GM23338 (cell line): Measurements from ENCODE around the gene KRTAP5-10. TPM values are rescaled to one million over a fixed set of nuclear protein-coding genes. Genes with fewer than 3 reads are reported as not detected.

Experiments
- ATAC-seq: fragments of 200-7000 bp; cut with Tn5 transposase; 3 replicates; pipeline ENCODE4 v1.9.1; 2020
- DNase-seq: peaks from one replicate; pipeline ENCODE4 v3.0.0-alpha.2; 2015; ENCODE audit warnings: low spot score
- H2AFZ ChIP-seq: fragments of 200-600 bp; sonication (generic); 2 replicates; pipeline ENCODE4 v1.8.0; 2016; ENCODE audit warnings: antibody characterized with exemption, mild to moderate bottlenecking, moderate library complexity
- H3F3A ChIP-seq: fragments of 200-600 bp; sonication (generic); replicated peaks from 2 replicates; pipeline ENCODE4 v1.8.0; 2017; ENCODE audit warnings: antibody characterized with exemption, mixed run types, low read depth
- H3K27ac ChIP-seq: fragments of 200-600 bp; sonication (generic); 2 replicates; pipeline ENCODE4 v1.6.1; 2016; ENCODE audit warnings: low read depth
- H3K27me3 ChIP-seq: fragments of 200-600 bp; sonication (generic); 2 replicates; pipeline ENCODE4 v1.8.0; 2016; ENCODE audit warnings: mild to moderate bottlenecking, mixed run types, moderate library complexity; ENCODE audit not compliant: insufficient read depth
- H3K36me3 ChIP-seq: fragments of 200-600 bp; sonication (generic); 2 replicates; pipeline ENCODE4 v1.8.0; 2016; ENCODE audit warnings: mild to moderate bottlenecking; ENCODE audit not compliant: insufficient read depth
- H3K4me1 ChIP-seq: fragments of 200-600 bp; sonication (generic); 2 replicates; pipeline ENCODE4 v1.8.0; 2016; ENCODE audit warnings: mild to moderate bottlenecking, moderate library complexity; ENCODE audit not compliant: insufficient read depth
- H3K4me2 ChIP-seq: fragments of 200-600 bp; sonication (generic); 2 replicates; pipeline ENCODE4 v1.7.1; 2017; ENCODE audit warnings: mixed run types
- H3K4me3 ChIP-seq: fragments of 200-600 bp; sonication (generic); 2 replicates; pipeline ENCODE4 v1.6.1; 2016; ENCODE audit warnings: mixed run types
- H3K79me2 ChIP-seq: fragments of 200-600 bp; sonication (generic); replicated peaks from 2 replicates; pipeline ENCODE4 v1.8.0; 2017; ENCODE audit warnings: mild to moderate bottlenecking; ENCODE audit not compliant: insufficient read depth
- H3K9me2 ChIP-seq: fragments of 200-600 bp; sonication (generic); 2 replicates; pipeline ENCODE4 v1.8.0; 2017; ENCODE audit not compliant: insufficient read depth
- H4K20me1 ChIP-seq: fragments of 200-600 bp; sonication (generic); replicated peaks from 2 replicates; pipeline ENCODE4 v1.8.0; 2017; ENCODE audit warnings: mild to moderate bottlenecking; ENCODE audit not compliant: insufficient read depth
- H3K27ac Mint-ChIP-seq: 2 replicates; pipeline ENCODE4 v1.8.0; 2020; ENCODE audit warnings: inconsistent platforms, mild to moderate bottlenecking, moderate library complexity, mixed read lengths
- H3K27me3 Mint-ChIP-seq: 3 replicates; pipeline ENCODE4 v1.8.0; 2022; ENCODE audit warnings: low read depth, mild to moderate bottlenecking, moderate library complexity, mixed read lengths, inconsistent platforms; ENCODE audit not compliant: insufficient read depth, poor library complexity
- H3K36me3 Mint-ChIP-seq: 3 replicates; pipeline ENCODE4 v1.8.0; 2021; ENCODE audit warnings: low read depth, mild to moderate bottlenecking, inconsistent platforms, moderate library complexity, mixed read lengths
- H3K4me1 Mint-ChIP-seq: 3 replicates; pipeline ENCODE4 v1.8.0; 2020; ENCODE audit warnings: mild to moderate bottlenecking, inconsistent platforms, mixed read lengths
- H3K4me3 Mint-ChIP-seq: 3 replicates; pipeline ENCODE4 v1.8.0; 2021; ENCODE audit warnings: moderate library complexity, mild to moderate bottlenecking, inconsistent platforms, mixed read lengths
- H3K9me3 Mint-ChIP-seq: 3 replicates; pipeline ENCODE4 v1.8.0; 2020; ENCODE audit warnings: moderate library complexity, mild to moderate bottlenecking, inconsistent platforms, mixed read lengths
- CREB1 ChIP-seq: fragments of 250-450 bp; sonication (Bioruptor Pico); IDR thresholded peaks from 2 replicates; pipeline ENCODE4 v1.5.0; 2020; ENCODE audit warnings: low read depth, mild to moderate bottlenecking, moderate library complexity
- EZH2 ChIP-seq: fragments of 200-600 bp; sonication (generic); IDR thresholded peaks from one replicate; pipeline ENCODE4 v1.8.0; 2017; ENCODE audit warnings: antibody characterized with exemption, mild to moderate bottlenecking, low read depth; ENCODE audit not compliant: unreplicated experiment
- JUNB ChIP-seq: IDR thresholded peaks from one replicate; pipeline ENCODE4 v1.6.1; 2016; ENCODE audit warnings: antibody characterized with exemption; ENCODE audit not compliant: unreplicated experiment
- NANOG ChIP-seq: IDR thresholded peaks from 2 replicates; pipeline ENCODE4 v1.6.1; 2016; ENCODE audit warnings: antibody characterized with exemption, borderline replicate concordance
- ZNF114 ChIP-seq: fragments of 250-450 bp; sonication (Bioruptor Pico); IDR thresholded peaks from 2 replicates; pipeline ENCODE4 v1.5.0; 2020; ENCODE audit warnings: mild to moderate bottlenecking, moderate library complexity
- ZNF331 ChIP-seq: fragments of 250-450 bp; sonication (Bioruptor Pico); IDR thresholded peaks from 2 replicates; pipeline ENCODE4 v1.5.0; 2020; ENCODE audit warnings: low read depth, mild to moderate bottlenecking, moderate library complexity
- polyA plus RNA-seq: library from polyadenylated mRNA; unstranded; fragments of >200 nt; fragmentation: Nextera tagmentation; extraction: Ambion mirVana; gene quantifications from 2 replicates; pipeline ENCODE4 v1.2.1, GENCODE V29; 2016
- total RNA-seq: library from RNA; depleted of rRNA; stranded (reverse); fragments of >200 nt; shearing (Covaris generic); gene quantifications from 2 replicates; pipeline ENCODE4 v1.2.3, GENCODE V29; 2014
- TF ChIP-seq, protein P1 (sequence below): fragments of 250-450 bp; sonication (Bioruptor Pico); IDR thresholded peaks from 2 replicates; pipeline ENCODE4 v1.5.0; 2020; ENCODE audit warnings: mild to moderate bottlenecking, moderate library complexity
- TF ChIP-seq, protein P2 (sequence below): IDR thresholded peaks from 2 replicates; pipeline ENCODE4 v1.6.1; 2016; ENCODE audit warnings: antibody characterized with exemption

KRTAP5-10 gene
- total and polyA plus RNA-seq, 2 experiments from 2014 or later = not detected

GRCh38 chr11:71544525-71545214 is 20.7 kb upstream of the KRTAP5-10 start:
- Histone ChIP-seq H3K79me2 (no peaks in the 10 kb centered on the region), H2AFZ (no peak overlapping the region), H3K4me1 (peaks cover 10% of the 10 kb centered on the region; the same call in 1 of the 2 replicates), H3K4me3 (no peak overlapping the region), H3K36me3 (no peaks in the 10 kb centered on the region), H4K20me1 (no peaks in the 10 kb centered on the region), H3K9me2 (peaks cover 6% of the 10 kb centered on the region; the same call in 1 of the 2 replicates), H3K27me3 (no peaks in the 10 kb centered on the region), H3K4me2 (no peak overlapping the region), H3K27ac (no peak overlapping the region), H3F3A (no peaks in the 10 kb centered on the region)
- TF ChIP-seq NANOG (no peak), EZH2 (no peak), ZNF114 (CRISPR knock-in tag) (no peak), JUNB (no peak), ZNF331 (CRISPR knock-in tag) (no peak), CREB1 (CRISPR knock-in tag) (no peak)
- TF ChIP-seq, protein P1, sequence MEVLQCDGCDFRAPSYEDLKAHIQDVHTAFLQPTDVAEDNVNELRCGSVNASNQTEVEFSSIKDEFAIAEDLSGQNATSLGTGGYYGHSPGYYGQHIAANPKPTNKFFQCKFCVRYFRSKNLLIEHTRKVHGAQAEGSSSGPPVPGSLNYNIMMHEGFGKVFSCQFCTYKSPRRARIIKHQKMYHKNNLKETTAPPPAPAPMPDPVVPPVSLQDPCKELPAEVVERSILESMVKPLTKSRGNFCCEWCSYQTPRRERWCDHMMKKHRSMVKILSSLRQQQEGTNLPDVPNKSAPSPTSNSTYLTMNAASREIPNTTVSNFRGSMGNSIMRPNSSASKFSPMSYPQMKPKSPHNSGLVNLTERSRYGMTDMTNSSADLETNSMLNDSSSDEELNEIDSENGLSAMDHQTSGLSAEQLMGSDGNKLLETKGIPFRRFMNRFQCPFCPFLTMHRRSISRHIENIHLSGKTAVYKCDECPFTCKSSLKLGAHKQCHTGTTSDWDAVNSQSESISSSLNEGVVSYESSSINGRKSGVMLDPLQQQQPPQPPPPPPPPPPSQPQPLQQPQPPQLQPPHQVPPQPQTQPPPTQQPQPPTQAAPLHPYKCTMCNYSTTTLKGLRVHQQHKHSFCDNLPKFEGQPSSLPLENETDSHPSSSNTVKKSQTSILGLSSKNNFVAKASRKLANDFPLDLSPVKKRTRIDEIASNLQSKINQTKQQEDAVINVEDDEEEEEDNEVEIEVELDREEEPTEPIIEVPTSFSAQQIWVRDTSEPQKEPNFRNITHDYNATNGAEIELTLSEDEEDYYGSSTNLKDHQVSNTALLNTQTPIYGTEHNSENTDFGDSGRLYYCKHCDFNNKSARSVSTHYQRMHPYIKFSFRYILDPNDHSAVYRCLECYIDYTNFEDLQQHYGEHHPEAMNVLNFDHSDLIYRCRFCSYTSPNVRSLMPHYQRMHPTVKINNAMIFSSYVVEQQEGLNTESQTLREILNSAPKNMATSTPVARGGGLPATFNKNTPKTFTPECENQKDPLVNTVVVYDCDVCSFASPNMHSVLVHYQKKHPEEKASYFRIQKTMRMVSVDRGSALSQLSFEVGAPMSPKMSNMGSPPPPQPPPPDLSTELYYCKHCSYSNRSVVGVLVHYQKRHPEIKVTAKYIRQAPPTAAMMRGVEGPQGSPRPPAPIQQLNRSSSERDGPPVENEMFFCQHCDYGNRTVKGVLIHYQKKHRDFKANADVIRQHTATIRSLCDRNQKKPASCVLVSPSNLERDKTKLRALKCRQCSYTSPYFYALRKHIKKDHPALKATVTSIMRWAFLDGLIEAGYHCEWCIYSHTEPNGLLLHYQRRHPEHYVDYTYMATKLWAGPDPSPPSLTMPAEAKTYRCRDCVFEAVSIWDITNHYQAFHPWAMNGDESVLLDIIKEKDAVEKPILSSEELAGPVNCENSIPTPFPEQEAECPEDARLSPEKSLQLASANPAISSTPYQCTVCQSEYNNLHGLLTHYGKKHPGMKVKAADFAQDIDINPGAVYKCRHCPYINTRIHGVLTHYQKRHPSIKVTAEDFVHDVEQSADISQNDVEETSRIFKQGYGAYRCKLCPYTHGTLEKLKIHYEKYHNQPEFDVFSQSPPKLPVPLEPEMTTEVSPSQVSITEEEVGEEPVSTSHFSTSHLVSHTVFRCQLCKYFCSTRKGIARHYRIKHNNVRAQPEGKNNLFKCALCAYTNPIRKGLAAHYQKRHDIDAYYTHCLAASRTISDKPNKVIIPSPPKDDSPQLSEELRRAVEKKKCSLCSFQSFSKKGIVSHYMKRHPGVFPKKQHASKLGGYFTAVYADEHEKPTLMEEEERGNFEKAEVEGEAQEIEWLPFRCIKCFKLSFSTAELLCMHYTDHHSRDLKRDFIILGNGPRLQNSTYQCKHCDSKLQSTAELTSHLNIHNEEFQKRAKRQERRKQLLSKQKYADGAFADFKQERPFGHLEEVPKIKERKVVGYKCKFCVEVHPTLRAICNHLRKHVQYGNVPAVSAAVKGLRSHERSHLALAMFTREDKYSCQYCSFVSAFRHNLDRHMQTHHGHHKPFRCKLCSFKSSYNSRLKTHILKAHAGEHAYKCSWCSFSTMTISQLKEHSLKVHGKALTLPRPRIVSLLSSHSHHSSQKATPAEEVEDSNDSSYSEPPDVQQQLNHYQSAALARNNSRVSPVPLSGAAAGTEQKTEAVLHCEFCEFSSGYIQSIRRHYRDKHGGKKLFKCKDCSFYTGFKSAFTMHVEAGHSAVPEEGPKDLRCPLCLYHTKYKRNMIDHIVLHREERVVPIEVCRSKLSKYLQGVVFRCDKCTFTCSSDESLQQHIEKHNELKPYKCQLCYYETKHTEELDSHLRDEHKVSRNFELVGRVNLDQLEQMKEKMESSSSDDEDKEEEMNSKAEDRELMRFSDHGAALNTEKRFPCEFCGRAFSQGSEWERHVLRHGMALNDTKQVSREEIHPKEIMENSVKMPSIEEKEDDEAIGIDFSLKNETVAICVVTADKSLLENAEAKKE (CRISPR knock-in tag) = no peak
- TF ChIP-seq, protein P2, sequence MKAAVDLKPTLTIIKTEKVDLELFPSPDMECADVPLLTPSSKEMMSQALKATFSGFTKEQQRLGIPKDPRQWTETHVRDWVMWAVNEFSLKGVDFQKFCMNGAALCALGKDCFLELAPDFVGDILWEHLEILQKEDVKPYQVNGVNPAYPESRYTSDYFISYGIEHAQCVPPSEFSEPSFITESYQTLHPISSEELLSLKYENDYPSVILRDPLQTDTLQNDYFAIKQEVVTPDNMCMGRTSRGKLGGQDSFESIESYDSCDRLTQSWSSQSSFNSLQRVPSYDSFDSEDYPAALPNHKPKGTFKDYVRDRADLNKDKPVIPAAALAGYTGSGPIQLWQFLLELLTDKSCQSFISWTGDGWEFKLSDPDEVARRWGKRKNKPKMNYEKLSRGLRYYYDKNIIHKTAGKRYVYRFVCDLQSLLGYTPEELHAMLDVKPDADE = no peak
- no peak overlapping the region for H3K4me3 Mint-ChIP-seq
- peaks cover 3% of the 10 kb centered on the region for H3K27me3 Mint-ChIP-seq
- H3K36me3 Mint-ChIP-seq = peaks cover 16% of the 10 kb centered on the region; the same call in 2 of the 3 replicates
- peaks cover 18% of the 10 kb centered on the region for H3K9me3 Mint-ChIP-seq
- H3K27ac Mint-ChIP-seq = no peak overlapping the region
- H3K4me1 Mint-ChIP-seq = peaks cover 12% of the 10 kb centered on the region
- DNase-seq = no peak
- no peak for ATAC-seq
